Fibroblast of the aortic adventitia (primary cell): ENCODE results near the gene P3H2. TPM values are rescaled to one million over a fixed set of nuclear protein-coding genes. Genes with fewer than 3 reads are reported as not detected.
A peak's percentile ranks its signal among the peaks of the same experiment; 100 is the strongest.
"Not testable (repeated sequence)": the region's sequence is repeated elsewhere in the genome, so short reads cannot be mapped to it uniquely, and the experiment has no call there.

Experiments used
- DNase-seq: peaks from one replicate; pipeline ENCODE4 v3.0.0-alpha.2; 2010; ENCODE audit warnings: low read depth
- H3K4me3 ChIP-seq: 2 replicates; pipeline ENCODE4 v1.5.1; 2011; ENCODE audit warnings: low read depth, mild to moderate bottlenecking, control low read depth, low read length, moderate library complexity
- total RNA-seq: library from RNA; depleted of rRNA; stranded (reverse); fragments of >200 nt; gene quantifications from 2 replicates; pipeline ENCODE4 v1.2.3, GENCODE V29; 2012; ENCODE audit warnings: low replicate concordance
- TF ChIP-seq, protein P1 (sequence below): IDR thresholded peaks from 2 replicates; pipeline ENCODE4 v1.5.1; 2011; ENCODE audit warnings: mild to moderate bottlenecking, low read length, control low read depth, inconsistent platforms; ENCODE audit not compliant: insufficient read depth

Gene P3H2
- total RNA-seq, 1 donor, result 4.0 TPM

DNA sequence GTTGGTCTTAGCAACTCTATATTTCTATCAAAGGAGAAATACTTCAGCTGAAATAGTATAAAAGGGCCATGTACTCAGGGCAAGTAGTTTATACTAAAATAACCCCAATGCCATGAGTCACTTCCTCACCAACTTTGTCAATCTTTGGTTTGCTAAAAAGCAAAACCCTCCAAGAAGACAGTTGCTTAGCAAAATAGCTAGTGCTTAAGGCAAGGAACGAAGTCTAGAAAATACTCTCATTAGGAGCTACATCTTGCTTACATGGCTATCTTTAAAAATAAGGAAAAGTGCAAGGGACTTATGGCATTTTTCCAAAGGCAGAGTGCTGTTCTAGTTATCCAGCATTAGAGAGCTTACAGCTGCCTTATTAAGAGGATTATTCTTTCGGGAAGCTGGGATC lies 28.4 kb downstream of the P3H2 start:
- no peak overlapping the region for H3K4me3 ChIP-seq
- TF ChIP-seq, protein P1, sequence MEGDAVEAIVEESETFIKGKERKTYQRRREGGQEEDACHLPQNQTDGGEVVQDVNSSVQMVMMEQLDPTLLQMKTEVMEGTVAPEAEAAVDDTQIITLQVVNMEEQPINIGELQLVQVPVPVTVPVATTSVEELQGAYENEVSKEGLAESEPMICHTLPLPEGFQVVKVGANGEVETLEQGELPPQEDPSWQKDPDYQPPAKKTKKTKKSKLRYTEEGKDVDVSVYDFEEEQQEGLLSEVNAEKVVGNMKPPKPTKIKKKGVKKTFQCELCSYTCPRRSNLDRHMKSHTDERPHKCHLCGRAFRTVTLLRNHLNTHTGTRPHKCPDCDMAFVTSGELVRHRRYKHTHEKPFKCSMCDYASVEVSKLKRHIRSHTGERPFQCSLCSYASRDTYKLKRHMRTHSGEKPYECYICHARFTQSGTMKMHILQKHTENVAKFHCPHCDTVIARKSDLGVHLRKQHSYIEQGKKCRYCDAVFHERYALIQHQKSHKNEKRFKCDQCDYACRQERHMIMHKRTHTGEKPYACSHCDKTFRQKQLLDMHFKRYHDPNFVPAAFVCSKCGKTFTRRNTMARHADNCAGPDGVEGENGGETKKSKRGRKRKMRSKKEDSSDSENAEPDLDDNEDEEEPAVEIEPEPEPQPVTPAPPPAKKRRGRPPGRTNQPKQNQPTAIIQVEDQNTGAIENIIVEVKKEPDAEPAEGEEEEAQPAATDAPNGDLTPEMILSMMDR, result no peak
- peak; percentile 73 for DNase-seq

DNA sequence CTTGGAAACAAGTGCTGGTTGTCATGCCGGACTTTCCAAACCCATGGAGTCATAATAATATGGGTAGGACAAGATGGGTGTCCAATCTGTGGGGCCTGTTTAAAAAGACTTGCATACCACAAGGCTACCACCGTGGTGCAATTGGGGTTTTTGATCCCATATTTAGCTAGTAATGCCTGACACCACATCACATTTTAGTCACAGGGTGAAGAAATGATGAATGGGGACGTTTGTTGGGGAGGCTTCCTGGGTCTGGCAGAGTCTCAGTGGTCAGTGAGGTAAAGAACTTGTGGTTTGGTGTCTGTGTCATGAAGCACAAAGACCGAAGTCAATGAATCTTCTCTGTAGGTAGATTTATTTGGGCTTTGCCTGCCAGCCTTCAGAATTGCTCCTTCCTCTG lies 31.0 kb downstream of the P3H2 start:
- H3K4me3 ChIP-seq, result no peak overlapping the region
- no peak for DNase-seq
- TF ChIP-seq, protein P1, result no peak

DNA sequence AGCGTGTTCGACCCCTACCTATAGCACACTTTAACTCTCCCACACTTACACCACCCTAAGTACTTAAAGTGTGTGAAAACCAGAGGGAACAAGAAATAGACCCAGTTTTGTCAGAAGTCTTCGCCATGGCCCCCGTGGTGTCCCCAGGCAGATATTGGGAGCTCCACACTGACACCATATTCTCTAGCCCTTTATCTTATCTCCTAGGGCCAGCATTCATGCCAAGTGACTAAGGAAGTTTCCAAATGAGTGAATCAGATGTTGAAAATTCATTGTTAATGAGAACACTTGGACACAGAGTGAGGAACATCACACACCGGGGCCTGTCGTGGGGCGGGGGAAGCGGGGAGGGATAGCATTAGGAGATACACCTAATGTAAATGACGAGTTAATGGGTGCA lies 31.8 kb downstream of the P3H2 start:
- no peak overlapping the region for H3K4me3 ChIP-seq
- peak; percentile 33 for DNase-seq
- TF ChIP-seq, protein P1, result no peak

DNA sequence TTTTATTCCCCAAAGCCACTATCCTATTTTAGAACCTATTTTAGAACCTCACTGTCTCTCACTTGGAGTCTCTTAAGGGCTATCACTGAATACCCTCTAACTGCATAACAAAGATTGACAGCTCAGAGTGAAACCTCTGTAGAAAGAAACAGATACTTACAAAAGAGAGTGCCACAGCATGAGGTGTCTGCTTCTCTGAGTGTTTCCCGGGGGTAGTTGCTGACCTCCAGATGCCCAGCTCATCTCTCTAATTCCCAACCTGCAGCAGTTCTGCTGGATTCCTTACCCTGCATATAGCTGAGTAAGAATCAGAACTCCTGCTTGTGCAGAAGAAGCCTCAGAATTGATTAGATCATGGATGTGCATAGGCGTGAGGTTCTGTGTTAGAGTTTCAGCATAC lies 34.5 kb downstream of the P3H2 start:
- no peak overlapping the region for H3K4me3 ChIP-seq
- no peak for DNase-seq
- TF ChIP-seq, protein P1, result no peak

DNA sequence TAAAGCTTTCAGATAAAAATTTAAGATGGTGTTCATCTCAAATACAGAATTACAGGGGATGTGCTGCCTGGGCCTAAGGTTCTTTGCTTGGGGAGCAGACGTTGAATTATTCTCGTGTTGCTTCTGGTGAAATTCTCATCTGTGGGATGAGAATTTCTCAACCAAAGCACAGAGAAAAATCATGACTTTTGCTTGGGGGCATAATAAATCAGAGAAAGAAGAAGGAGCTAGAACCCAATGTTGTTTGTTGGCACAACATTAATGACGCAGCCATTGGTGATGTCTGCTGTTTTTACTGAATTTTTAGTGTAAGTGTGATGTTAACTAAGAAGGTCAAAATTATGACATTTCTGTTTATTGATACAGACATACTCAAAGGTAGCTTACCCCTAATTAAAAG lies 35.7 kb downstream of the P3H2 start:
- TF ChIP-seq, protein P1, result no peak
- no peak for DNase-seq

DNA sequence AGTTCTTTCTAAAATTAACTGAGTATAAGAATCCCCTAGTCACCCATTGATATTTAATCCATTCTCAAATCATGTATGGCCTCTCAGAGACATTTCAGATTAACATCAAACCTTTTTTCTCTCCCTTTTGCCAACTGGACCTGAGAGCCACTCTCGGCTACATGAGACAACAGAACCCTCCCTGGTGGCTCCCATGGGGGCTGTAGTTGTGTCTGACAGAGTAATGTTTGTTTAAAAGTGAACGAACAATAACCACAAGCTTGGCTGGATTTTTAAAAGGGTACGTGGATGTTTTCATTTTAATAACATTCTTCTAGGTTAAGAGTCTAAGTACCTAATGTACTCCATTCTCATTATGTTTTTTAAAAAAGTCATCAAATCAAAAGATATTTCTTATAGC lies 37.1 kb downstream of the P3H2 start:
- no peak for DNase-seq
- TF ChIP-seq, protein P1, result no peak
- no peak overlapping the region for H3K4me3 ChIP-seq

More for the DNA sequence above, 35.7 kb downstream of the P3H2 start:
- H3K4me3 ChIP-seq, result no peak overlapping the region

DNA sequence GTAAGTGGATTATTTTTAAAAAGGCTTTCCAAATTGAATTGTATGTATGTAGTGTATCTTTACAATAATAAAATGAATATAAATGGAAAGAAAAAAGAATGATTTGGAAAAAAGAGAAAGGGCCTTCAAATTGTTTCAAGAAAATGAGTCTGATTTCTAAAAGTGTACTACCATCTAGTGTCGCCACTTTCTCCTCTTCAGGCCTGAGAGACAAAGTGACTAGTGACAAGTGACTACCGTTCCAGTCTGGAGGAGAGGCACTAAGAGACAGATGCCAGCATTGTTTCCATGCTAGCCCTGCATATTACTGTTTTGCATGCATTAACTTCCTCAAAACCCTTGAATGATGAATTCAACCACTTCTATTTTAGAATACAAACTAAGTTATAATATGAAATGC lies 39.3 kb downstream of the P3H2 start:
- TF ChIP-seq, protein P1, result no peak
- DNase-seq, result no peak
- H3K4me3 ChIP-seq, result no peak overlapping the region

DNA sequence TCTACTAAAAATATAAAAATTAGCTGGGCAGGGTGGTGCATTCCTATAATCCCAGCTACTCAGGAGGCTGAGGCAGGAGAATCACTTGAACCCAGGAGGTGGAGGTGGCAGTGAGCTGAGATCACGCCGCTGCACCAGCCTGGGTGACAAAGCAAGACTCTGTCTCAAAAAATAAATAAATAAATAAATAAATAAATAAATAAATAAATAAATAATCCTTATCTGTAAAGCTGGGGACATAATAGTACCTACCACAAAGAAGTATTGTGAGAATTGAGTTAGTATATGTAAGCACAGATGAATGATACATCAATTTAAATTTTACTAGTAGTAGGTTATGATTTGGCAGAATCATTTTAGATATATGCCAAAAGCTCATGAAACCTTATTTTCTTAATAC lies 41.5 kb downstream of the P3H2 start:
- not testable (repeated sequence) for H3K4me3 ChIP-seq, DNase-seq
